Measurements from ENCODE around the gene CDSN.

- TF ChIP-seq, protein P1, sequence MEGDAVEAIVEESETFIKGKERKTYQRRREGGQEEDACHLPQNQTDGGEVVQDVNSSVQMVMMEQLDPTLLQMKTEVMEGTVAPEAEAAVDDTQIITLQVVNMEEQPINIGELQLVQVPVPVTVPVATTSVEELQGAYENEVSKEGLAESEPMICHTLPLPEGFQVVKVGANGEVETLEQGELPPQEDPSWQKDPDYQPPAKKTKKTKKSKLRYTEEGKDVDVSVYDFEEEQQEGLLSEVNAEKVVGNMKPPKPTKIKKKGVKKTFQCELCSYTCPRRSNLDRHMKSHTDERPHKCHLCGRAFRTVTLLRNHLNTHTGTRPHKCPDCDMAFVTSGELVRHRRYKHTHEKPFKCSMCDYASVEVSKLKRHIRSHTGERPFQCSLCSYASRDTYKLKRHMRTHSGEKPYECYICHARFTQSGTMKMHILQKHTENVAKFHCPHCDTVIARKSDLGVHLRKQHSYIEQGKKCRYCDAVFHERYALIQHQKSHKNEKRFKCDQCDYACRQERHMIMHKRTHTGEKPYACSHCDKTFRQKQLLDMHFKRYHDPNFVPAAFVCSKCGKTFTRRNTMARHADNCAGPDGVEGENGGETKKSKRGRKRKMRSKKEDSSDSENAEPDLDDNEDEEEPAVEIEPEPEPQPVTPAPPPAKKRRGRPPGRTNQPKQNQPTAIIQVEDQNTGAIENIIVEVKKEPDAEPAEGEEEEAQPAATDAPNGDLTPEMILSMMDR (IDR thresholded peaks at IDR 0.05): no peak
- TF ChIP-seq ZFX (IDR thresholded peaks at IDR 0.05; ENCODE audit: borderline replicate concordance): no peak
Measured at GRCh38 chr6:31114970-31115849, 5.0 kb downstream of the CDSN start.

All from 22Rv1 (cell line).